ENCODE data around the gene PIK3R2. TPM values are rescaled to one million over a fixed set of nuclear protein-coding genes. Genes with fewer than 3 reads are reported as not detected.

The PIK3R2 gene
- total and polyA plus RNA-seq, 2 of the 13 experiments (the other 11 are each of a cell fraction or from before 2014, with no cell fraction given), result 18.6 to 25.3 TPM

Small RNAs within 50 kb of the gene (small RNA-seq; reads per million reads assigned to genes)
- gene IFI30 (ENCODE audit: insufficient read depth in 2 of 3, insufficient read length in 3 of 3, low read depth in 2 of 3, low replicate concordance in 1 of 3), result 0 reads per million in 3 experiments

Other genes with a start within 250 kb of the PIK3R2 start
- 14.9 and 16.3 TPM in 2 replicates for gene CCDC124, start 220.1 kb upstream of the PIK3R2 start, total RNA-seq (2016; rRNA removed; fragmentation: Illumina TruSeq; extraction: Trizol)
- gene CCDC124, start 220.1 kb upstream of the PIK3R2 start, polyA plus RNA-seq (2011; rRNA removed), result 20.3 and 24.8 TPM in 2 replicates
- 0.04 TPM in 1 of 2 replicates, not detected in the other for gene KCNN1, start 186.1 kb upstream of the PIK3R2 start, total RNA-seq (2016; rRNA removed; fragmentation: Illumina TruSeq; extraction: Trizol)
- not detected in 2 replicates for gene KCNN1, start 186.1 kb upstream of the PIK3R2 start, polyA plus RNA-seq (2011; rRNA removed)
- gene ARRDC2, start 145.0 kb upstream of the PIK3R2 start, total RNA-seq (2016; rRNA removed; fragmentation: Illumina TruSeq; extraction: Trizol), result 1.7 and 2.1 TPM in 2 replicates
- 3.4 and 4.3 TPM in 2 replicates for gene ARRDC2, start 145.0 kb upstream of the PIK3R2 start, polyA plus RNA-seq (2011; rRNA removed)
- 0.04 TPM in 1 of 2 replicates, not detected in the other for gene IL12RB1, start 66.2 kb upstream of the PIK3R2 start, total RNA-seq (2016; rRNA removed; fragmentation: Illumina TruSeq; extraction: Trizol)
- gene IL12RB1, start 66.2 kb upstream of the PIK3R2 start, polyA plus RNA-seq (2011; rRNA removed), result 0.03 and 0.13 TPM in 2 replicates
- 4.1 and 4.5 TPM in 2 replicates for gene MAST3, start 55.4 kb upstream of the PIK3R2 start, total RNA-seq (2016; rRNA removed; fragmentation: Illumina TruSeq; extraction: Trizol)
- 4.6 and 6.0 TPM in 2 replicates for gene MAST3, start 55.4 kb upstream of the PIK3R2 start, polyA plus RNA-seq (2011; rRNA removed)
- gene IFI30, start 20.6 kb downstream of the PIK3R2 start, total RNA-seq (2016; rRNA removed; fragmentation: Illumina TruSeq; extraction: Trizol), result 41.2 and 79.4 TPM in 2 replicates
- 24.7 and 25.0 TPM in 2 replicates for gene IFI30, start 20.6 kb downstream of the PIK3R2 start, polyA plus RNA-seq (2011; rRNA removed)
- 13.0 and 16.7 TPM in 2 replicates for gene MPV17L2, start 40.1 kb downstream of the PIK3R2 start, total RNA-seq (2016; rRNA removed; fragmentation: Illumina TruSeq; extraction: Trizol)
- 12.4 and 13.6 TPM in 2 replicates for gene MPV17L2, start 40.1 kb downstream of the PIK3R2 start, polyA plus RNA-seq (2011; rRNA removed)
- 0.53 and 0.58 TPM in 2 replicates for gene RAB3A, start 50.9 kb downstream of the PIK3R2 start, total RNA-seq (2016; rRNA removed; fragmentation: Illumina TruSeq; extraction: Trizol)
- 0.95 and 0.98 TPM in 2 replicates for gene RAB3A, start 50.9 kb downstream of the PIK3R2 start, polyA plus RNA-seq (2011; rRNA removed)
- 0.90 and 1.4 TPM in 2 replicates for gene PDE4C, start 73.3 kb downstream of the PIK3R2 start, total RNA-seq (2016; rRNA removed; fragmentation: Illumina TruSeq; extraction: Trizol)
- 14.0 and 17.9 TPM in 2 replicates for gene PDE4C, start 73.3 kb downstream of the PIK3R2 start, polyA plus RNA-seq (2011; rRNA removed)
- gene IQCN, start 121.3 kb downstream of the PIK3R2 start, total RNA-seq (2016; rRNA removed; fragmentation: Illumina TruSeq; extraction: Trizol), result 0.04 and 0.07 TPM in 2 replicates
- gene IQCN, start 121.3 kb downstream of the PIK3R2 start, polyA plus RNA-seq (2011; rRNA removed), result 0.14 and 0.18 TPM in 2 replicates
- gene JUND, start 128.5 kb downstream of the PIK3R2 start, total RNA-seq (2016; rRNA removed; fragmentation: Illumina TruSeq; extraction: Trizol), result 31.8 and 41.2 TPM in 2 replicates
- gene JUND, start 128.5 kb downstream of the PIK3R2 start, polyA plus RNA-seq (2011; rRNA removed), result 59.8 and 124 TPM in 2 replicates
- 166 and 188 TPM in 2 replicates for gene LSM4, start 169.9 kb downstream of the PIK3R2 start, total RNA-seq (2016; rRNA removed; fragmentation: Illumina TruSeq; extraction: Trizol)
- gene LSM4, start 169.9 kb downstream of the PIK3R2 start, polyA plus RNA-seq (2011; rRNA removed), result 65.8 and 66.8 TPM in 2 replicates
- gene PGPEP1, start 187.4 kb downstream of the PIK3R2 start, total RNA-seq (2016; rRNA removed; fragmentation: Illumina TruSeq; extraction: Trizol), result 56.6 and 57.7 TPM in 2 replicates
- 53.1 and 64.3 TPM in 2 replicates for gene PGPEP1, start 187.4 kb downstream of the PIK3R2 start, polyA plus RNA-seq (2011; rRNA removed)
- gene GDF15, start 233.0 kb downstream of the PIK3R2 start, total RNA-seq (2016; rRNA removed; fragmentation: Illumina TruSeq; extraction: Trizol), result 43.0 and 146 TPM in 2 replicates
- 422 and 537 TPM in 2 replicates for gene GDF15, start 233.0 kb downstream of the PIK3R2 start, polyA plus RNA-seq (2011; rRNA removed)
- gene LRRC25, start 244.5 kb downstream of the PIK3R2 start, total RNA-seq (2016; rRNA removed; fragmentation: Illumina TruSeq; extraction: Trizol), result 0.13 TPM in 1 of 2 replicates, not detected in the other
- 0.53 and 0.85 TPM in 2 replicates for gene LRRC25, start 244.5 kb downstream of the PIK3R2 start, polyA plus RNA-seq (2011; rRNA removed)